PC-9 (cell line): ENCODE measurements around the gene ATXN1. TPM values are rescaled to one million over a fixed set of nuclear protein-coding genes. Genes with fewer than 3 reads are reported as not detected.

ENCODE experiments used
- BruUV-seq: library from RNA; stranded (reverse); fragments of 400-500 nt; replicated peaks from 2 replicates; lab custom pipeline; 2021; lab: Mats Ljungman, UMichigan
- CTCF ChIA-PET: fragments of 300-600 bp; sonication (Branson Sonifier 250); formaldehyde crosslinking; loops from one replicate; lab custom pipeline; 2022; ENCODE audit warnings: antibody characterized with exemption; lab: Charles Lee
- POLR2A ChIA-PET: fragments of 300-600 bp; sonication (Branson Sonifier 250); formaldehyde crosslinking; loops from one replicate; lab custom pipeline; 2022; ENCODE audit warnings: antibody characterized with exemption; ENCODE audit not compliant: unreplicated experiment; lab: Charles Lee
- DNase-seq, 2 experiments: peaks; one replicate each; pipeline versions ENCODE4 v3.0.0 to v3.0.0-alpha.2; 2015 to 2022; ENCODE audit warnings: mixed read lengths in 1 of 2
- H2AFZ ChIP-seq: fragments of 200-600 bp; sonication (generic); 2 replicates; pipeline ENCODE4 v1.8.1; 2017; ENCODE audit warnings: antibody characterized with exemption
- H3F3A ChIP-seq: fragments of 200-600 bp; sonication (generic); 2 replicates; pipeline ENCODE4 v1.8.1; 2017; ENCODE audit warnings: antibody characterized with exemption, mild to moderate bottlenecking, low read depth; ENCODE audit not compliant: insufficient read depth
- H3K27ac ChIP-seq: fragments of 200-600 bp; sonication (generic); 2 replicates; pipeline ENCODE4 v1.6.1; 2016; ENCODE audit warnings: mixed run types
- H3K27me3 ChIP-seq: fragments of 200-600 bp; sonication (generic); 2 replicates; pipeline ENCODE4 v1.6.1; 2016; ENCODE audit warnings: low read depth, mixed run types; ENCODE audit not compliant: insufficient read depth
- H3K36me3 ChIP-seq: fragments of 200-600 bp; sonication (generic); 2 replicates; pipeline ENCODE4 v1.6.1; 2016; ENCODE audit warnings: low read depth, mixed run types
- H3K4me1 ChIP-seq: fragments of 200-600 bp; sonication (generic); replicated peaks from 2 replicates; pipeline ENCODE4 v1.6.1; 2016; ENCODE audit warnings: mixed run types; ENCODE audit not compliant: insufficient read depth
- H3K4me2 ChIP-seq: fragments of 200-600 bp; sonication (generic); 2 replicates; pipeline ENCODE4 v1.6.1; 2017; ENCODE audit warnings: mixed run types
- H3K4me3 ChIP-seq: fragments of 200-600 bp; sonication (generic); 2 replicates; pipeline ENCODE4 v1.6.1; 2016; ENCODE audit warnings: mixed run types
- H3K79me2 ChIP-seq: fragments of 200-600 bp; sonication (generic); 2 replicates; pipeline ENCODE4 v1.6.1; 2017; ENCODE audit warnings: low read depth, mixed run types
- H3K9me2 ChIP-seq: fragments of 200-600 bp; sonication (generic); 2 replicates; pipeline ENCODE4 v1.8.1; 2017; ENCODE audit warnings: mild to moderate bottlenecking; ENCODE audit not compliant: insufficient read depth
- H3K9me3 ChIP-seq: fragments of 200-600 bp; sonication (generic); 2 replicates; pipeline ENCODE4 v1.8.1; 2016; ENCODE audit warnings: low read depth; ENCODE audit not compliant: insufficient read depth
- H4K20me1 ChIP-seq: fragments of 200-600 bp; sonication (generic); 2 replicates; pipeline ENCODE4 v1.8.1; 2017; ENCODE audit not compliant: insufficient read depth
- EZH2 ChIP-seq: fragments of 200-600 bp; sonication (generic); IDR thresholded peaks from 2 replicates; pipeline ENCODE4 v1.8.0; 2017; ENCODE audit warnings: antibody characterized with exemption, low read depth
- intact Hi-C: fragments of 100-400 bp; cut with micrococcal nuclease; formaldehyde crosslinking; loops from one replicate; pipeline ENCODE4 v1.10.0; 2022; ENCODE audit not compliant: unreplicated experiment
- total RNA-seq: library from RNA; stranded (reverse); gene quantifications from 2 replicates; pipeline ENCODE4 v1.2.3, GENCODE V29; 2021
- TF ChIP-seq, protein P1 (sequence below): fragments of 200-600 bp; sonication (generic); conservative IDR thresholded peaks from 2 replicates; pipeline ENCODE4 v1.6.1; 2017; ENCODE audit warnings: mixed run types, antibody characterized with exemption, mild to moderate bottlenecking, moderate library complexity

Gene ATXN1
- total RNA-seq, 1 experiment from 2014 or later = 42.7 TPM

DNA sequence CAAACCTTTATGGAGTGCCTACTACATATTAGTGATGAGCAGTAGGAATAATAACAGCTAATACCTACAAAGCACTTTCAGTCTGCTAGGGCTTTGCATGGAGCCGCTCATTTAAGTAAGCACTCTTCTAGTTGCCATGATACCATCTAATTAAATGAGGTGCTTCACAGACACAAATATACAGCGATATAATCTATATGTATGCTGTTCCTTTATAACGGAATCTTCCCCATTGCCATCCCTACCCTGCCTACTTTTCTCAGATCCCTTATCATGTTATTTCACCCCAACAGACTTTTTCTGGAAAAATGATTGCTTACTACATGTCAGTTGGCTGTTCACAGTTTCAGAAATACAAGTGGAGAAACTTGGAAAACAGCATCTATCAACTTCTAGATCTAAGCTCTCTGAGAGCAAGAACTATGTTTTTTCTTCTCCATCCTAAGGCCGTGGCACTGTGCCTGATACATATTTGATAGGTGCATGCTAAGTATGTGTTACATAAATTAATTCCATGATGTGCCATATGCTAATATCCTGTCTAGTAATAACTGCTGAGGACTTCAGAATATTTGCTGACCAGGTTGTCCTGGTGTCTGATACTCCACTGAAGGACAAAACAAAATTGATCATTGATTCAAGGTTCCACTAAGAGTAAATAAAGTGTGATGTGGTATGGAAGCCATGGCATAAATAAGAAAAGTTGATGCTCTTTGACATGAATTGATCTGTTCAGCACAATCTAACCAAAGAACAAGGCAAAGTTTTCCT lies 398.3 kb downstream of the ATXN1 start:
- no peak overlapping the region for H2AFZ ChIP-seq
- H3K36me3 ChIP-seq = no peaks in the 10 kb centered on the region
- CTCF ChIA-PET = interaction anchor here (0.6 kb wide), 1 partner anchor 14 kb away, joined by 5 read pairs; no protein-coding TSS in a partner anchor
- no peak overlapping the region for H3K27ac ChIP-seq
- POLR2A ChIA-PET = no interaction called here
- no peaks in the 10 kb centered on the region for H3F3A ChIP-seq
- H3K9me2 ChIP-seq = no peaks in the 10 kb centered on the region
- H4K20me1 ChIP-seq = no peaks in the 10 kb centered on the region
- intact Hi-C loops = no loop called here
- no peak for DNase-seq
- no peaks in the 10 kb centered on the region for H3K27me3 ChIP-seq
- no peaks in the 10 kb centered on the region for H3K4me1 ChIP-seq
- no peaks in the 10 kb centered on the region for H3K79me2 ChIP-seq
- no peak overlapping the region for H3K4me2 ChIP-seq
- no TSS peak for BruUV-seq
- no peaks in the 10 kb centered on the region for H3K9me3 ChIP-seq
- H3K4me3 ChIP-seq = no peak overlapping the region
- no peak for TF ChIP-seq EZH2
- TF ChIP-seq, protein P1, sequence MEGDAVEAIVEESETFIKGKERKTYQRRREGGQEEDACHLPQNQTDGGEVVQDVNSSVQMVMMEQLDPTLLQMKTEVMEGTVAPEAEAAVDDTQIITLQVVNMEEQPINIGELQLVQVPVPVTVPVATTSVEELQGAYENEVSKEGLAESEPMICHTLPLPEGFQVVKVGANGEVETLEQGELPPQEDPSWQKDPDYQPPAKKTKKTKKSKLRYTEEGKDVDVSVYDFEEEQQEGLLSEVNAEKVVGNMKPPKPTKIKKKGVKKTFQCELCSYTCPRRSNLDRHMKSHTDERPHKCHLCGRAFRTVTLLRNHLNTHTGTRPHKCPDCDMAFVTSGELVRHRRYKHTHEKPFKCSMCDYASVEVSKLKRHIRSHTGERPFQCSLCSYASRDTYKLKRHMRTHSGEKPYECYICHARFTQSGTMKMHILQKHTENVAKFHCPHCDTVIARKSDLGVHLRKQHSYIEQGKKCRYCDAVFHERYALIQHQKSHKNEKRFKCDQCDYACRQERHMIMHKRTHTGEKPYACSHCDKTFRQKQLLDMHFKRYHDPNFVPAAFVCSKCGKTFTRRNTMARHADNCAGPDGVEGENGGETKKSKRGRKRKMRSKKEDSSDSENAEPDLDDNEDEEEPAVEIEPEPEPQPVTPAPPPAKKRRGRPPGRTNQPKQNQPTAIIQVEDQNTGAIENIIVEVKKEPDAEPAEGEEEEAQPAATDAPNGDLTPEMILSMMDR = no peak

DNA sequence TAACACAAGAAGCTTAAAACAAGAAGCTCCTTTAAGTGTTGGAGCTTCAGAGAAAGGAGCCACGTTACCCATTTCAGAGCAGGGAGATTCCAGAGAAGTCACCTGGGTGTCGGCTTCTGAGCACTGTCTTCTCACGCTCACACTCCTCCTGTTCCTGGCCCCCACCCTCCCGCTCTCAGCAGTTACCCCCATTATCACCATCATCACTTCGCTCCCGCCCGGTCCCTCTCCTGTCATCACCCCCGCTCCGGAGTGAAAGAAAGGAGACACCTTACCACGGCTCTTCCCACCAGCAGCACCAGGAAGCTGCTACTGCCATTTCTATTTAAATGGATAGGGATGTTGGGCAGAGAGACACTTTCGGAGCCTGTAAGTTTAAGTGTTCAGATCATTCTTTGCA lies 399.0 kb downstream of the ATXN1 start:
- Histone ChIP-seq H3K79me2 (no peaks in the 10 kb centered on the region), H3K27me3 (no peaks in the 10 kb centered on the region), H3K4me1 (peaks cover under 1% of the 10 kb centered on the region; the same call in 1 of the 2 replicates), H2AFZ (no peak overlapping the region), H3K27ac (no peak overlapping the region), H3F3A (no peaks in the 10 kb centered on the region), H3K36me3 (no peaks in the 10 kb centered on the region), H4K20me1 (no peaks in the 10 kb centered on the region), H3K4me2 (no peak overlapping the region), H3K4me3 (no peak overlapping the region), H3K9me2 (no peaks in the 10 kb centered on the region), H3K9me3 (no peaks in the 10 kb centered on the region)
- BruUV-seq = no TSS peak
- TF ChIP-seq, protein P1 = no peak
- TF ChIP-seq EZH2 = no peak
- POLR2A ChIA-PET = interaction anchor here (0.7 kb wide), 1 partner anchor 171 kb away, joined by 5 read pairs; no protein-coding TSS in a partner anchor
- intact Hi-C loops = no loop called here
- CTCF ChIA-PET = no interaction called here
- no peak for DNase-seq

DNA sequence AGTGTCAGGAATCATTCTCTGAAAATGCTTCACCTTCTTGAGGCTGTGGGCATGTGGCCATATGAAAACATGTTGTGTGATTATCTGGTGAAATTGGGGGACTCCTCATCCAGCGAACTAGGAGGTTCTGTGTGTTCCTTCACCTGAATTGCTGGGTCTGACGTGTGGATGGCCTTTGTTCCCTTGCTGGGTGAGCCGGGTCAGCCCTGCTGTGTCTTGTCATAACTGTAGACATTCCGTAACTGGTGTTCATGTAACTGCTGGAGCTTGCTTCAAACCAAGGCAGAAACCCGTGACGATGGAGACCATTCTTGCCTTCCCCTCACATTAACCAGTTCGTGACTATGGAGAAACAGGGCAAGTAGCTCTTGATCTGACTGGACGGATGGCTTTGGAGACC lies 399.4 kb downstream of the ATXN1 start:
- intact Hi-C loops = no loop called here
- no TSS peak for BruUV-seq
- H3K27ac ChIP-seq = no peak overlapping the region
- DNase-seq = no peak
- POLR2A ChIA-PET = interaction anchor here (0.7 kb wide), 1 partner anchor 171 kb away, joined by 5 read pairs; no protein-coding TSS in a partner anchor
- H3K9me3 ChIP-seq = no peaks in the 10 kb centered on the region
- H4K20me1 ChIP-seq = no peaks in the 10 kb centered on the region
- no peak overlapping the region for H2AFZ ChIP-seq
- no peaks in the 10 kb centered on the region for H3K36me3 ChIP-seq
- H3K4me3 ChIP-seq = no peak overlapping the region
- CTCF ChIA-PET = no interaction called here
- peaks cover under 1% of the 10 kb centered on the region; the same call in 1 of the 2 replicates for H3F3A ChIP-seq
- no peaks in the 10 kb centered on the region for H3K9me2 ChIP-seq
- H3K79me2 ChIP-seq = no peaks in the 10 kb centered on the region
- H3K4me1 ChIP-seq = peaks cover 5% of the 10 kb centered on the region
- TF ChIP-seq, protein P1 = no peak
- TF ChIP-seq EZH2 = no peak
- no peak overlapping the region for H3K4me2 ChIP-seq
- H3K27me3 ChIP-seq = no peaks in the 10 kb centered on the region
